HepG2 (cell line): ENCODE data around the gene C9orf50. TPM values are rescaled to one million over a fixed set of nuclear protein-coding genes. Genes with fewer than 3 reads are reported as not detected.

Experiments
- ATAC-seq: fragments of 200-7000 bp; cut with Tn5 transposase; 3 replicates; pipeline ENCODE4 v1.9.1; 2020; ENCODE audit warnings: mild to moderate bottlenecking, moderate library complexity
- BruUV-seq: library from RNA; stranded (reverse); fragments of 400-500 nt; replicated peaks from 2 replicates; lab custom pipeline; 2021; lab: Mats Ljungman, UMichigan
- CTCF ChIA-PET: fragments of 300-600 bp; formaldehyde crosslinking; extraction: SDS; loops from one replicate; lab custom pipeline; 2021; ENCODE audit warnings: low total read pairs, inconsistent platforms, low intra/inter-chr PET ratio; lab: Yijun Ruan, JAX
- POLR2A ChIA-PET: fragments of 350-600 bp; sonication (Branson Sonifier 250); formaldehyde crosslinking; loops from one replicate; lab custom pipeline; 2020; ENCODE audit warnings: antibody characterized with exemption, inconsistent platforms; lab: Yijun Ruan, JAX
- DNase-seq: peaks from one replicate; pipeline ENCODE4 v3.0.0-alpha.2; 2015; ENCODE audit warnings: low spot score
- FAIRE-seq: peaks from 3 replicates; lab custom pipeline; 2011; peaks lifted over from hg19 to GRCh38; lab: Jason Lieb, UNC
- H2AFZ ChIP-seq: one replicate; pipeline ENCODE4 v1.6.1; 2011; ENCODE audit warnings: low read length, inconsistent platforms
- H3K27ac ChIP-seq: fragments of 300-600 bp; 3 replicates; pipeline ENCODE4 v1.8.0; 2011; ENCODE audit warnings: mixed run types, mild to moderate bottlenecking, mixed read lengths, low read length, inconsistent platforms; ENCODE audit not compliant: insufficient read depth; ENCODE audit errors: extremely low read length
- H3K27me3 ChIP-seq, 2 experiments: fragments of 200-600 bp in 1 of 2; 2 replicates in 1 of 2; 3 replicates in 1 of 2; pipeline versions ENCODE4 v1.6.0 to v1.8.0; 2011; ENCODE audit warnings: low read length in 2 of 2, mild to moderate bottlenecking in 2 of 2, moderate library complexity in 2 of 2, inconsistent platforms in 1 of 2; ENCODE audit not compliant: insufficient read depth in 2 of 2, control insufficient read depth in 1 of 2
- H3K36me3 ChIP-seq, 2 experiments: fragments of 200-600 bp in 1 of 2; replicated peaks in 1 of 2; 2 replicates in 1 of 2; 3 replicates in 1 of 2; pipeline versions ENCODE4 v1.5.1 to v1.8.0; 2011; ENCODE audit warnings: low read length in 2 of 2, inconsistent platforms in 1 of 2; ENCODE audit not compliant: insufficient read depth in 2 of 2, control insufficient read depth in 1 of 2
- H3K4me1 ChIP-seq: 2 replicates; pipeline ENCODE4 v1.5.1; 2012; ENCODE audit warnings: low read length, inconsistent platforms; ENCODE audit not compliant: insufficient read depth
- H3K4me2 ChIP-seq: 2 replicates; pipeline ENCODE4 v1.6.0; 2011; ENCODE audit warnings: low read depth, low read length, inconsistent platforms
- H3K4me3 ChIP-seq, 3 experiments: fragments of 200-600 bp in 1 of 3; sonication (generic), shearing (Covaris generic) in 1 of 3; replicated peaks in 1 of 3; 2 replicates each; pipeline ENCODE4 v1.5.1; 2011 to 2016; ENCODE audit warnings: low read length in 3 of 3, inconsistent platforms in 2 of 3, low read depth in 2 of 3, mild to moderate bottlenecking in 2 of 3, control low read depth in 1 of 3, mixed read lengths in 1 of 3; ENCODE audit not compliant: insufficient read depth in 1 of 3
- H3K79me2 ChIP-seq: one replicate; pipeline ENCODE4 v1.6.1; 2011; ENCODE audit warnings: low read length, inconsistent platforms; ENCODE audit not compliant: insufficient read depth
- H3K9ac ChIP-seq: 2 replicates; pipeline ENCODE4 v1.6.0; 2011; ENCODE audit warnings: mild to moderate bottlenecking, low read depth, low read length, inconsistent platforms; ENCODE audit not compliant: insufficient read depth
- H3K9me3 ChIP-seq: 2 replicates; pipeline ENCODE4 v1.5.1; 2012; ENCODE audit warnings: mild to moderate bottlenecking, low read length
- H4K20me1 ChIP-seq: 2 replicates; pipeline ENCODE4 v1.6.0; 2011; ENCODE audit warnings: inconsistent platforms, mild to moderate bottlenecking, low read length, moderate library complexity; ENCODE audit not compliant: insufficient read depth
- ARID2 ChIP-seq: sonication (generic); formaldehyde crosslinking; IDR thresholded peaks from 2 replicates; pipeline ENCODE4 v1.8.1; 2022; ENCODE audit warnings: mild to moderate bottlenecking, missing genetic modification reagents, borderline replicate concordance
- E2F5 ChIP-seq: sonication (generic); formaldehyde crosslinking; conservative IDR thresholded peaks from 2 replicates; pipeline ENCODE4 v1.4.0; 2020; ENCODE audit warnings: missing genetic modification reagents
- GPBP1L1 ChIP-seq: sonication (generic); formaldehyde crosslinking; IDR thresholded peaks from 2 replicates; pipeline ENCODE4 v1.5.0; 2020; ENCODE audit warnings: mild to moderate bottlenecking, missing genetic modification reagents
- HOXA5 ChIP-seq: sonication (generic); formaldehyde crosslinking; IDR thresholded peaks from 2 replicates; pipeline ENCODE4 v1.4.0; 2020; ENCODE audit warnings: missing genetic modification reagents
- PAX8 ChIP-seq: sonication (generic); formaldehyde crosslinking; IDR thresholded peaks from 2 replicates; pipeline ENCODE4 v1.8.0; 2022; ENCODE audit warnings: mild to moderate bottlenecking, missing genetic modification reagents, borderline replicate concordance
- PLRG1 ChIP-seq: fragments of 450-650 bp; conservative IDR thresholded peaks from 2 replicates; pipeline ENCODE4 v1.6.1; 2016
- RBM22 ChIP-seq: fragments of 200-400 bp; formaldehyde crosslinking; optimal IDR thresholded peaks from 2 replicates; pipeline ENCODE3; 2017; ENCODE audit warnings: mild to moderate bottlenecking, low read length, moderate library complexity
- RNF2 ChIP-seq: fragments of 450-650 bp; conservative IDR thresholded peaks from 2 replicates; pipeline ENCODE4 v1.6.1; 2016; ENCODE audit warnings: low read depth
- SIX1 ChIP-seq: sonication (generic); formaldehyde crosslinking; IDR thresholded peaks from 2 replicates; pipeline ENCODE4 v1.4.0; 2020; ENCODE audit warnings: missing genetic modification reagents, borderline replicate concordance
- SP1 ChIP-seq, 2 experiments: fragments of 450-650 bp in 1 of 2; sonication (generic) in 1 of 2; formaldehyde crosslinking in 1 of 2; IDR thresholded peaks; 2 replicates each; pipeline versions ENCODE4 v1.4.0 to v1.6.1; 2016 to 2020; ENCODE audit warnings: missing genetic modification reagents in 1 of 2
- ZBTB39 ChIP-seq: sonication (generic); formaldehyde crosslinking; IDR thresholded peaks from 2 replicates; pipeline ENCODE4 v1.5.0; 2020; ENCODE audit warnings: missing genetic modification reagents
- ZNF382 ChIP-seq: sonication (generic); formaldehyde crosslinking; IDR thresholded peaks from 2 replicates; pipeline ENCODE4 v1.5.0; 2020; ENCODE audit warnings: missing genetic modification reagents, mild to moderate bottlenecking, borderline replicate concordance
- ZNF549 ChIP-seq: sonication (generic); formaldehyde crosslinking; IDR thresholded peaks from 2 replicates; pipeline ENCODE4 v1.5.0; 2020; ENCODE audit warnings: missing genetic modification reagents
- ZNF614 ChIP-seq: IDR thresholded peaks from 2 replicates; pipeline ENCODE4 v1.6.1; 2018; ENCODE audit warnings: missing biosample characterization, missing genetic modification reagents, inconsistent platforms, borderline replicate concordance
- ZNF616 ChIP-seq: sonication (generic); formaldehyde crosslinking; IDR thresholded peaks from 2 replicates; pipeline ENCODE4 v1.5.0; 2020; ENCODE audit warnings: low read depth, mild to moderate bottlenecking, missing genetic modification reagents
- ZNF713 ChIP-seq: sonication (generic); formaldehyde crosslinking; IDR thresholded peaks from 2 replicates; pipeline ENCODE4 v1.4.0; 2020; ENCODE audit warnings: mild to moderate bottlenecking, missing genetic modification reagents
- ZNF780A ChIP-seq: sonication (generic); formaldehyde crosslinking; IDR thresholded peaks from 2 replicates; pipeline ENCODE4 v1.8.0; 2022; ENCODE audit warnings: mild to moderate bottlenecking, missing genetic modification reagents, moderate library complexity
- ZNF784 ChIP-seq: sonication (generic); formaldehyde crosslinking; IDR thresholded peaks from 2 replicates; pipeline ENCODE4 v1.5.1; 2020; ENCODE audit warnings: missing genetic modification reagents, mild to moderate bottlenecking, borderline replicate concordance
- WGBS: methylation state at CpG from one replicate; pipeline ENCODE4 v1.1.6; 2017; ENCODE audit warnings: low lambda C conversion rate; 5-methylcytosine and 5-hydroxymethylcytosine counted together
- in situ Hi-C: cut with HindIII; loops from 2 replicates; pipeline ENCODE4 v1.10.0; 2017; ENCODE audit warnings: low pct_unique_long_range_greater_than_20kb; ENCODE audit not compliant: extremely low pct_ligation_motif_present
- intact Hi-C: fragments of 100-400 bp; cut with micrococcal nuclease; formaldehyde crosslinking; loops from one replicate; pipeline ENCODE4 v1.10.0; 2022; ENCODE audit not compliant: unreplicated experiment
- polyA plus RNA-seq, 8 experiments: library from polyadenylated mRNA; depleted of rRNA in 3 of 8; stranded (reverse) in 7 of 8; unstranded in 1 of 8; fragments of >200 nt; fragmentation: Illumina TruSeq in 4 of 8; extraction: Trizol in 4 of 8; gene quantifications; 2 replicates each; pipeline versions ENCODE4 v1.2.1 to v1.2.3, GENCODE V29; 2011 to 2016; ENCODE audit warnings: low read depth in 4 of 8, missing spikeins in 1 of 8, mixed read lengths in 1 of 8; ENCODE audit not compliant: insufficient read depth in 1 of 8
- total RNA-seq, 5 experiments: library from RNA; depleted of rRNA; stranded (reverse); fragments of >200 nt; fragmentation: Illumina TruSeq; extraction: Trizol; gene quantifications; 2 replicates each; pipeline ENCODE4 v1.2.3, GENCODE V29; 2016; ENCODE audit warnings: low read depth in 1 of 5

Gene C9orf50
- total and polyA plus RNA-seq, 2 of the 13 experiments (the other 11 are each of a cell fraction or from before 2014, with no cell fraction given), result not detected

DNA sequence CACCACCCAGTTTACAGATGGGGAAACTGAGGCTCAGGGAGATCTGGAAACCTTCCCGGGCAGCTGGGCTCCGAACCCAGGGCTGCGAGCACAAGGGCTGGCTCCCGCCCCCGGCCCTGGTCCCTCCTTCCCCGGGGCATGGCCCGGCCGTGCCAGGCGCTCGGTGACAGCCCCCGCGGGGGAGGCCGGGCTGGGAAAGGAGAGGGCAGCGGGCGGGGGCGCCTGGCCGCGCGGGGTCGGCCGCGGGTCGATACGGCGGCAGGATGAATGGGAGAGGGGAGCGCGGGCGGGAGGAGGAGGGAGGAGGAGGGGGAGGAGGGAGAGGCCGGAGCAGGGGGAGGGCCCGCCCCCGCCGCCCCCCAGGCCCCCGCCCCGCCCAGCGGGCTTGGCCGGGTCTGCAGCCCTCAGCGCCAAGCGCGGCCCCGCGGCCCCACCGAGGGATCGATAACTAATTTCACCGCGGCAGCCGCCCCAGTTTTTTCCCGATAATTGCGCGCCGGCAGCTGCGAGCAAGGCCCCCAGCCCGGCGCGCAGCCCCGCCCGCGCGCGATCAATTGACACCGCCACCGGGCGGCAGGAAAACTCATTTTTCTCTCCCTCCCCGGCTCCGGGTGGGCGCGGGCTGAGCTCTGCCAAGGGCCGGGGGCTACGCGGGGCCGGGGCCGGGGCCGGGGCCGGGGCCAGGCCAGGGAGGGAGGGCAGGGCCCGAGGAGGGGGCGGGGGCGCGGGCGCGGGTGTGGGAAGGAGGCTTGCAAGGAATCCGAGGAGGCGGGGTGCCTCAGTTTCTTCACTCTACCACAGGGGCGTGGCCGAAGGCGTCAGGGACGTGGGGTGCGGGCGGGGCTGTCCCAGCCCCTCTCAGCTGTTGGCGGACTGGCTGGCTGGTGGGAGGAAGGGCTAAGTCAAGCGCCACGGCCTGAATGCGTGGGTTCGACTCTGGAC lies 52.1 kb downstream of the C9orf50 start:
- no peak for FAIRE-seq
- CTCF ChIA-PET, result interaction anchor here (1.0 kb wide), 1 partner anchor 429 kb away, joined by 3 read pairs; no protein-coding TSS in a partner anchor
- H3K4me3 ChIP-seq, result peak overlapping the region; percentile 60 to 85 (median 84)
- no peak overlapping the region for H2AFZ ChIP-seq
- peak overlapping the region; percentile 84 for H3K9ac ChIP-seq
- peak overlapping the region; percentile 87 for H3K27ac ChIP-seq
- DNase-seq, result peak; percentile 73
- H3K4me1 ChIP-seq, result peaks cover 70% of the 10 kb centered on the region
- POLR2A ChIA-PET, result interaction anchor here (0.8 to 8.3 kb wide), 18 partner anchors 10 to 391 kb away, joined by 3 to 136 read pairs (median 8); partner anchors contain the start of gene IER5L
- H3K4me2 ChIP-seq, result peak overlapping the region; percentile 91
- ATAC-seq, result peak; percentile 68
- in situ Hi-C loops, result no loop called here
- 3% methylated on average over 21 of the region's 92 CpGs for WGBS
- H3K9me3 ChIP-seq, result peaks cover 7% of the 10 kb centered on the region; the same call in 1 of the 2 replicates
- H3K27me3 ChIP-seq, result no peaks in the 10 kb centered on the region; a peak in 1 of 5 replicates
- H3K79me2 ChIP-seq, result peaks cover 20% of the 10 kb centered on the region
- no peaks in the 10 kb centered on the region; a peak in 1 of 5 replicates for H3K36me3 ChIP-seq
- intact Hi-C loops, result loop anchor here (2.0 to 5.0 kb wide), 4 partner anchors 28 to 82 kb away; no protein-coding TSS in a partner anchor
- no TSS peak for BruUV-seq
- no peaks in the 10 kb centered on the region for H4K20me1 ChIP-seq
- TF ChIP-seq PAX8 (CRISPR knock-in tag), result no peak
- TF ChIP-seq ARID2, result no peak
- TF ChIP-seq ZNF616 (CRISPR knock-in tag), result no peak
- TF ChIP-seq SIX1 (CRISPR knock-in tag), result no peak
- TF ChIP-seq RBM22, result peak; percentile 4
- TF ChIP-seq ZNF780A, result 0 out of 2 replicates have a peak, but pooled peaks have one; percentile 10
- TF ChIP-seq GPBP1L1 (CRISPR knock-in tag), result no peak
- TF ChIP-seq HOXA5 (CRISPR knock-in tag), result peak; percentile 32; the same call in 1 of the 2 replicates
- no peak for TF ChIP-seq ZNF382 (CRISPR knock-in tag)
- TF ChIP-seq E2F5, result no peak
- 0 out of 2 replicates have a peak, but pooled peaks have one; percentile 16 for TF ChIP-seq ZNF614 (CRISPR knock-in tag)
- TF ChIP-seq RNF2, result no peak
- TF ChIP-seq ZNF549 (CRISPR knock-in tag), result no peak
- no peak for TF ChIP-seq SP1 (IDR thresholded peaks at IDR 0.05)
- TF ChIP-seq SP1 (CRISPR knock-in tag; IDR thresholded peaks at IDR 0.05), result no peak
- TF ChIP-seq ZBTB39 (CRISPR knock-in tag), result 0 out of 2 replicates have a peak, but pooled peaks have one; percentile 73
- no peak for TF ChIP-seq ZNF784
- no peak for TF ChIP-seq PLRG1
- TF ChIP-seq ZNF713 (CRISPR knock-in tag), result no peak
